CD4-positive, alpha-beta T cell (primary cell): ENCODE measurements around the gene TMEM26. TPM values are rescaled to one million over a fixed set of nuclear protein-coding genes. Genes with fewer than 3 reads are reported as not detected.

Experiments
- ATAC-seq: fragments of 200-7000 bp; cut with Tn5 transposase; one replicate; pipeline ENCODE4 v1.10.0; 2022; ENCODE audit warnings: mild to moderate bottlenecking; ENCODE audit not compliant: poor library complexity
- CTCF ChIA-PET: fragments of 350-600 bp; sonication (Branson Sonifier 250); formaldehyde crosslinking; loops from one replicate; lab custom pipeline; 2021; ENCODE audit warnings: antibody characterized with exemption, inconsistent platforms; lab: Charles Lee
- POLR2A ChIA-PET: fragments of 350-600 bp; sonication (Branson Sonifier 250); formaldehyde crosslinking; loops from one replicate; lab custom pipeline; 2021; ENCODE audit warnings: antibody characterized with exemption, inconsistent platforms; lab: Charles Lee
- DNase-seq, 14 experiments: peaks; one replicate each; pipeline ENCODE4 v3.0.0-alpha.2; 2013 to 2020; ENCODE audit warnings: mixed read lengths in 2 of 14
- H3K27ac ChIP-seq, 2 donors: one replicate each; pipeline versions ENCODE4 v1.5.1 to v1.7.0; 2013; ENCODE audit warnings: low read length in 2 of 2, low read depth in 1 of 2, mild to moderate bottlenecking in 1 of 2
- H3K27me3 ChIP-seq, 2 experiments: 1 replicate in 1 of 2; 2 replicates in 1 of 2; pipeline versions ENCODE4 v1.6.1 to v1.7.0; 2013; ENCODE audit warnings: low read length in 2 of 2, control low read depth in 1 of 2, mild to moderate bottlenecking in 1 of 2, moderate library complexity in 1 of 2; ENCODE audit not compliant: insufficient read depth in 2 of 2, control insufficient read depth in 1 of 2
- H3K36me3 ChIP-seq: one replicate; pipeline ENCODE4 v1.6.1; 2013; ENCODE audit warnings: low read length, control low read depth; ENCODE audit not compliant: insufficient read depth
- H3K4me1 ChIP-seq: one replicate; pipeline ENCODE4 v1.6.1; 2013; ENCODE audit warnings: low read length, control low read depth; ENCODE audit not compliant: insufficient read depth
- H3K4me3 ChIP-seq: one replicate; pipeline ENCODE4 v1.5.1; 2013; ENCODE audit warnings: mild to moderate bottlenecking, low read length, moderate library complexity
- H3K9me3 ChIP-seq, 2 experiments: 1 replicate in 1 of 2; 2 replicates in 1 of 2; pipeline versions ENCODE4 v1.6.1 to v1.7.0; 2013; ENCODE audit warnings: low read length in 2 of 2, mild to moderate bottlenecking in 2 of 2, control low read depth in 1 of 2, moderate library complexity in 1 of 2; ENCODE audit not compliant: control insufficient read depth in 1 of 2, insufficient read depth in 1 of 2
- H3K27ac Mint-ChIP-seq: one replicate; pipeline ENCODE4 v1.8.0; 2020; ENCODE audit warnings: mixed read lengths
- H3K27me3 Mint-ChIP-seq: one replicate; pipeline ENCODE4 v1.8.0; 2021; ENCODE audit warnings: mixed read lengths
- H3K36me3 Mint-ChIP-seq: one replicate; pipeline ENCODE4 v1.8.0; 2021; ENCODE audit warnings: low read depth, mixed read lengths
- H3K4me1 Mint-ChIP-seq: one replicate; pipeline ENCODE4 v1.8.0; 2021; ENCODE audit warnings: low read depth, mixed read lengths
- H3K4me3 Mint-ChIP-seq: one replicate; pipeline ENCODE4 v1.8.0; 2020; ENCODE audit warnings: mild to moderate bottlenecking, mixed read lengths
- H3K9me3 Mint-ChIP-seq: one replicate; pipeline ENCODE4 v1.8.0; 2020; ENCODE audit warnings: mixed read lengths
- CTCF ChIP-seq: fragments of 200-600 bp; IDR thresholded peaks from one replicate; pipeline ENCODE4 v1.8.0; 2022; ENCODE audit warnings: antibody characterized with exemption, mild to moderate bottlenecking
- intact Hi-C, 2 experiments: fragments of 100-400 bp; cut with DNase I in 1 of 2; cut with micrococcal nuclease in 1 of 2; formaldehyde crosslinking; loops; one replicate each; pipeline versions ENCODE4 v1.15.1 to v1.9.0; 2023 to 2025; cut with DNase I, micrococcal nuclease
- total RNA-seq, 174 experiments: library from RNA in 2 of 174; stranded (reverse) in 2 of 174; gene quantifications; one replicate each; pipeline ENCODE4 v1.2.3 and lab custom pipeline; 2021 to 2026

TMEM26 gene
- total RNA-seq, 2 experiments from 2014 or later = not detected

DNA sequence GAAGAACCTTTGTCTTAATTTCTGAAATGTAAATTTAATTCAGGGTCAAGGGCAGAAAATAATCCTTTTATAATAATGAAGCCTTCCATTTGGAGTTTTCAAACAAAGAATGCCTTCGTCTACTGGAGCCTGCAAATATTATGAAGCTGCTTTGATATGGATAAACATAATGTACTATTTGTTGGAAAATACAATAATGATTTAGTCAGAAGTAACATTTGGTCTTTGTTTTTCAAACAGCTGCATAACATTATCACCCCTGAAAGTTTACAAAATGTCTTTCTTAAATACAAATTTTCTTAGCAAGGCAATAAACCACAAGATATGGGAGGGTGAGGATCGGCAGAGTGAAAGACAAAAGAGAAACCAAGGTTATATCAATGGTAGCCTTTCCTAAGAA, 41.5 kb downstream of the TMEM26 start:
- peaks cover 4% of the 10 kb centered on the region for H3K27me3 Mint-ChIP-seq
- H3K4me3 ChIP-seq = no peak overlapping the region
- no peak overlapping the region for H3K4me3 Mint-ChIP-seq
- intact Hi-C loops = no loop called here
- H3K9me3 Mint-ChIP-seq = no peaks in the 10 kb centered on the region
- H3K4me1 Mint-ChIP-seq = no peaks in the 10 kb centered on the region
- DNase-seq = no peak
- ATAC-seq = no peak
- H3K36me3 Mint-ChIP-seq = no peaks in the 10 kb centered on the region
- no peaks in the 10 kb centered on the region for H3K27me3 ChIP-seq
- no peak overlapping the region for H3K27ac Mint-ChIP-seq
- CTCF ChIA-PET = no interaction called here
- no peaks in the 10 kb centered on the region for H3K4me1 ChIP-seq
- H3K36me3 ChIP-seq = no peaks in the 10 kb centered on the region
- no peak overlapping the region for H3K27ac ChIP-seq
- POLR2A ChIA-PET = no interaction called here
- TF ChIP-seq CTCF = no peak
- no peaks in the 10 kb centered on the region for H3K9me3 ChIP-seq

GRCh38 chr10:61410353-61411070, 42.7 kb downstream of the TMEM26 start:
- Mint-ChIP-seq H3K36me3 (no peaks in the 10 kb centered on the region), H3K4me3 (no peak overlapping the region), H3K9me3 (no peaks in the 10 kb centered on the region), H3K27me3 (peaks cover 4% of the 10 kb centered on the region), H3K27ac (no peak overlapping the region), H3K4me1 (no peaks in the 10 kb centered on the region)
- H3K27ac ChIP-seq = no peak overlapping the region
- H3K27me3 ChIP-seq = no peaks in the 10 kb centered on the region
- POLR2A ChIA-PET = no interaction called here
- no peak for TF ChIP-seq CTCF
- ATAC-seq (no peak), DNase-seq (no peak)
- no peaks in the 10 kb centered on the region for H3K4me1 ChIP-seq
- H3K4me3 ChIP-seq = no peak overlapping the region
- CTCF ChIA-PET = no interaction called here
- H3K9me3 ChIP-seq = no peaks in the 10 kb centered on the region
- H3K36me3 ChIP-seq = no peaks in the 10 kb centered on the region
- intact Hi-C loops = no loop called here

GRCh38 chr10:61409157-61409556, 44.0 kb downstream of the TMEM26 start:
- no peaks in the 10 kb centered on the region for H3K27me3 ChIP-seq
- Mint-ChIP-seq H3K9me3 (no peaks in the 10 kb centered on the region), H3K4me3 (no peak overlapping the region), H3K27ac (no peak overlapping the region), H3K36me3 (no peaks in the 10 kb centered on the region), H3K27me3 (peaks cover 4% of the 10 kb centered on the region), H3K4me1 (no peaks in the 10 kb centered on the region)
- H3K27ac ChIP-seq = no peak overlapping the region
- POLR2A ChIA-PET = no interaction called here
- H3K9me3 ChIP-seq = no peaks in the 10 kb centered on the region
- intact Hi-C loops = no loop called here
- TF ChIP-seq CTCF = no peak
- DNase-seq (no peak), ATAC-seq (no peak)
- H3K4me3 ChIP-seq = no peak overlapping the region
- no peaks in the 10 kb centered on the region for H3K4me1 ChIP-seq
- no peaks in the 10 kb centered on the region for H3K36me3 ChIP-seq
- CTCF ChIA-PET = no interaction called here
